Measurements from ENCODE around the gene NEK5.
A peak's percentile ranks its signal among the peaks of the same experiment; 100 is the strongest.
"Not testable (repeated sequence)": the region's sequence is repeated elsewhere in the genome, so short reads cannot be mapped to it uniquely, and the experiment has no call there.

The NEK5 gene

DNA sequence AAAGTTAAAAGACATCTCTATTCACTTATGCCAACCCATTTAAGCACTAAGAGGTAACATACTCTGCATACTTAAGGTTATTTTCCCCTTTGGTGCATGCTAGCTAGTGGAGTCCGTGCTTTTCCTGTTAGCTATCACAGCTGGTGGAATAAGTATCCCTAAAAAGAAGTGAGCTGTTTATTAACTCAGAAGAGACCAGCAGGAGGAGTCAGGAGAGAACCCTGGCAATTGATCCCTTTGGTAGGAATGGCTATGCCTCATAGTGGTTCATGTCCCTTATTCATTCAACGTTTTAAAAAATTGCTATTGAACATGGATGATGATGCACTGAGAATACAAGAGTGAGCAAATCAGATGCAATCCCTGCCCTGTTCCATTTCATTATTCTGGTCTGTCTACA, 12.4 kb upstream of the NEK5 start:
- no peak for DNase-seq (ENCODE audit: low read depth)

DNA sequence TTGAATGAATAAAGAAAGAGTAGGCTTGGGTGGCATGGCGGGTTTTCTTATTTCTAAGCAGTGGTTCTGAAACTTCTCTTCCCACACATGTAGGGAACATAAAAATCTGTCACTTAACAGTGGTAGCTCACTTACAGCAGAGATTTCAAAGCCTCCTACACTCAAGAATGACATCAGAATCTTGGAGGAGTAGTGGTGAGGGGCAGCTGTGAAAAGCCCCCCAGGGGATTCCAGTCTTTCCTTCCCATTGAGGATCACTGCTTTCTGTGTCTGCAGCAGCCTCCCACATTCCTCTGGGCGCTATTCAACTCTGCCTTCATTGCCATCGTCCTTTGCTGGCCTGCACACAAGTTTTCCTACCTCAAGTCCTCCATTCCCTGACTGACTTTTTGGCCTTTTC, 8.6 kb upstream of the NEK5 start:
- no peak for DNase-seq (ENCODE audit: low read depth)

DNA sequence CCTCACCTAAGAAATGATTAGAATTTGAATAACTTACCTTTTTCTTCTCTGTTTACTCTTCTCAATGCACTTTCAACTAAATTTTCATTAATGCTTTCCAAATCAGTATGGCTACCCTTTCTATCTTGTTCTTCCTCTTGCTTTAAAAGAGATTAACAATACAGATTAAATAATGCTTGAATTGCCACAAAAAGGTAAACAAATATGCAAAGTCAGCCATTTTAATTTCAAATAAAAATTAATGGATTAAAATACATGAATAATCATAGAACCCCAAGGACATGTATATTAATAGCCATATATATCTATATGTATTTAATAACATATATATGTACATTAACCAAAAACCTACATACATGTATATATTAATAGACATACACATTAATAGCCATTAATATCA, 7.9 kb upstream of the NEK5 start:
- no peak for DNase-seq (ENCODE audit: low read depth)

DNA sequence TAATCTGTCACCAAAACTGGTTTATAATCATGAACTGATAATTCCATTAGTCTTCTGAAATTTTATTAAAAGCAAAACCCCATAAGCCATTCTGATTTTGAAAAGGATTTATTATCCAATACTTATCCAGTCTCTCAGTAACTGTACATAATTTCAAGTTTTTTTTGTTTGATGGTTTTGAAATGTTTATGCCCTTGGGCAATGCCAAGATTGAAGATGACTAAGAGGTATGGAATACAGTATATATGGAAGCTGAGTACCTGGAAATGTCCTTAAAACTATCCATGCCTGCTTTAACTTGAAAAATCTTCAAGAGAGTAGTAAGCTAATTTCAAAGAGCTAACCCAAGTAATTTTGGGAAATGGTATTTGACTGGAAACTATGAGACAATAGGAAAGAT, 1.8 kb upstream of the NEK5 start:
- no peak for DNase-seq (ENCODE audit: low read depth)

DNA sequence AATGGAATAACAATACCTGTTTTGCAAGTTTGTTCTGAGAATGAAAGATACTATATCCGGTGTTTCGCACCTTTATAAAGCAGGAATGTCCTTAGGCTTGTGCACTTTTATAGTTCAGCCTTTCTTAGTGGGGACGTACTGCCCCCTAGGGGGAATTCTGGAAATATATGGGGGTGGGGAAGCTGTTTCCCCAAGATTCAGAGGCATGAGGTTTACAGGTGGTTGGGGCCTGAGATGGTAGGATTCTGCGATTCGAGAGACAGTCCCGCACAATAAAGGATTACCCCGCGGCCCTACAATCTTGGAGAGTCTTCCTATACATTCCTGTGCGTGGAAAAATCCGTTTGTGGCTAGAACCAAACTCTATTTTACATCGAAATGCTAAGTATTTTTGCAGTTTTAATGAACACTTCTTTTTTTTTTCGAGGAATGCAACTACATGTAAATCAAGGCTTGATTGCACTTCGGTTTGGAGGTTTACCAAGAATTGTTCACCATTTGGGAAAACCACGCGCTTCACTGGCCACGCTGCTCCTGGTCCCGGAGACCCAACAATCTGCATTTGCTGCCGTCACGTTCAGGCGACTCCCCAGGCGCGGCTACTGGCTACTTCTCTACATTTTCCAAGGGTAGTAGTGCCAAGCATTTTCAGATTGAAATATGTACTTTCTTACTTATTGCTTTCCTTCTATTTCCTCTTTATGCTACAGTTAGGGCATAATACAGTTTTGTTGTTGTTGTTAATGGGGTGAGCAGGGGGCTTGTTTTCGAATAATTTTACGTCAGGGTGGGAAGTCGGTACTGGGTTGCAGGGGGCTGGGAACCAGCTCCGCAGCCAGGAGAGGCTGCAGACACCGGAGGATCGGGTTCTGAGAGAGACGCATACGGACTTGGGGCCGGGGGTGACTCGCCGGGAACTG, 830 bp downstream of the NEK5 start:
- DNase-seq (ENCODE audit: low read depth): peak; percentile 23

DNA sequence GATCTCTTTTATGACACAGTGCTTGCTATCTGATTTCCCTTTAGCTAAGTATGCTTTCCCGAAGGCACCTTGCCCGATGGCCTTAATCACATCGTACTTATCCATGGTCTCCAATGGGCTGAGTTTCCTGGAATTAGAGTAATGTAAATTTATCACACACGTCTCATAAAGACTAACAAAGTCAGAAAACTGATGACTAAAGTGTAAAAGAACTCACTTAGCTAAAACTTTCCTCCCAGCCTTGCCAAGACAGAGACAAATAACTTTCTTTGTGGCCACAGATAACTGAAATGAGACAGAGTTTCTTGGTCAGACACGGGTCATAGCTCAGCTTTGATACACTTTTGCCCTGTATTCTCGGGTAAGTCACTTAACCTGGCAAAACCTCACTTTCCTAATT, 1.5 kb downstream of the NEK5 start:
- DNase-seq (ENCODE audit: low read depth): no peak

DNA sequence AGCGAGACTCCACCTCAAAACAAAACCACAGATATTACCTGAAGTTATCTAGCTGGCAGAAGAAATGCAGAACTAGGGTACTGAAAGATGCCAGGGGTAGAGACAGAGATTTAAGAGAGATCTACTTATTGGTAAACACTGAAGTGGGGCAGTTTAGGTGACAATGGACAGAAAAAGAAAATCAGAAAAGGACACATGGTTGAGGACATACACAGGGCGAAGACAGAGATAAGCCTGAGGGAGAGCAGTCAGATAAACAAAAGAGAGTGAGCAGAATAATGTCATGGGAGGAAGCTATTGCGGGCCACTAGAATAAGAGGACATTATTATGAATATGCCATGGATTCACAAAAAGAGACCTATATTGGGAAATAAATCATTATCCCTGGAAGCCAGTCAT, 3.3 kb downstream of the NEK5 start:
- no peak for DNase-seq (ENCODE audit: low read depth)

DNA sequence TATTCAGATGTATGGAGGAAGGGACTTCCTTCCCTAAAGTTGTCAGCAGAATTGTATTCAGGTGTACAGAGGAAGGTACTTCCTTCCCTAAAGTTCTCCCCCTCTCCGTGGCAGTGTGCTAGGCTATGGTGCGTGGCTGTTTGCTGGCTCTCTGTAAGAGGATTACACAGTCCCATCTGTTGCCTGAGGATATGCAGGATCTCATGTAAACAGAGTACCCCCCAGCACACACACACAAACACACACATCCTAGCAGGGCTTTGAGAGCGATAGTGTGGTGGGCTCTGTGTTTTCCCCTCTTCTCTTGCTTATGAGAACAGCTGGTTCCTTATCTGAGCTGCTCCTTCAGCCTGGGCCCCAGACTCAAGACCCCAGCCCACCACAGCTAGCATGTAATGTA, 10.3 kb downstream of the NEK5 start:
- DNase-seq (ENCODE audit: low read depth): no peak

DNA sequence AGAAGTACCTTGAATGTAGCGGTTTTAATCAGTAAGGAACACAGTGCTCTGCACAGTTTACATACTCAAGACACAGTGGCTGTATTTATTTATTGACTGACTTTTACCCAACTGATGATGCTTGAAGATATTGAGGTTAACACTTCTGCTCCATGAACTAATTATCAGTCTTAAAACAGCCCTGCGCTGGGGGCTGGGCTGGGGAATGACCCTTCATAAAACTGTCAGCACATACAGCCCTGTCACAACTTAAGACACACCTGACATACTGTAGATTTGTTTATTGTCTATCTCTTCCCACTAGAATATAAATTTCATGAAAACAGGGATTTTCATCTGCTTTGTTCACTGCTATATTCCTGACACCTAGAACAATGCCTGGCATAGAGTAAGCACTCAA, 10.8 kb downstream of the NEK5 start:
- no peak for DNase-seq (ENCODE audit: low read depth)

DNA sequence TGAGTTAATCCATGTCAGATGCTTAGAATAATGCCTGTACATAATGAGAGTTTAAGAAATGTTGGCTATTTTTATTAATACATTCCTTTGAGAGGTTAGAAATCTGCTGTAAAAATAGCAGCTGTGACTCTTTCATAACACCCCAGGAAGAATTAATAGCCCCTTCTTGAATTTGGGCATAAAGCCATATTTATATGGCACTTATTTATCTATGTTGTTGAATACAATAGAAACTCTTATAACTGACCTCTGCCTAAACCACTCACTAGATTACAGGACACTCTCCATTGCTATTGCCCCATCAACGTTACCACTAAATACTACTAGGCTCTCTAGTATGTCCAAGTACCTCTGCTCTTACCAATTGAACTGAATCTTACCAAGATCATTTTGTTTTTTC, 16.3 kb downstream of the NEK5 start:
- DNase-seq (ENCODE audit: low read depth): no peak

DNA sequence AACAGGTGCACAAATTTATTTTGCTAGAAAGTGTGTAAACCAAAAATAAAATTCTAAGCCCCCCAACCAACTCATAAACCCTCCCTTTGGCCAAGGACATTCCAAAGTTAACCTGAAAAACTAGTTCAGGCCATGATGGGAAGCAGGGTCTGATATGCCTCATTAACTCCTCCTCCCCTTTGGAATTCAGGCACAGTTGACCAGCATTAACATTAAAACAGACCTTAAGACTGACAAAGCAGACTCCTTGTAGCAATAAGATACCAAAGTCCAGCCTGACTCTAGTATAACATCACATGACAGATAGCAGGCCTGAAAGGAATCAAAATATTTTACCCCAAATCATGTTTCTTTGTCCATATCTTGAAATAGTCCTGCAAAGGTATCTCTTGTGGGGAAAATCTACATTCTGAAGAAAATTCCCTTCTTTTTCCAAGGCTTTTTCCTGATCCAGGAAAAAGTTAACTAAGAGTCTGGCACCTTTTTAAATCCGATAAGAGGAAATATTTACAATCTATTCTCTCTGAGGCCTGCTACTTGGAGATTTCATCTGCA, 19.7 kb downstream of the NEK5 start:
- no peak for DNase-seq (ENCODE audit: low read depth)

DNA sequence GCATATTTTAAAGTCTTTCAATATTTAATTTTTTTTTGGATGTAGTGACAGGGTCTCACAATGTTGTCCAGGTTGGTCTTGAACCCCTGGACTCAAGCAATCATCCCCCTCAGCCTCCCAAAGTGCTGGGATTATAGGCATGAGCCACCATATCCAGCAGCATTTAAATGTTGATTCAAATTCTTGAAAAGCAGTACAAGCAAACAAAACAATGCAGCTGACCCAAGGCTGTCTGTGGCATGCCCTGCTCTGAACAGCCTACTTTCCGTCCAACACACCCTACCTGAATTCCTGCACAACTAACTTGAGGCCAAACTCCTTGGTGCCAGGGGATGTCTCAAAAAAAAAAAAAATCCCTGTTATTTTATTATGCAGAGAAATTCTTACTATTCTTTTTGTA, 23.0 kb downstream of the NEK5 start:
- no peak for DNase-seq (ENCODE audit: low read depth)

DNA sequence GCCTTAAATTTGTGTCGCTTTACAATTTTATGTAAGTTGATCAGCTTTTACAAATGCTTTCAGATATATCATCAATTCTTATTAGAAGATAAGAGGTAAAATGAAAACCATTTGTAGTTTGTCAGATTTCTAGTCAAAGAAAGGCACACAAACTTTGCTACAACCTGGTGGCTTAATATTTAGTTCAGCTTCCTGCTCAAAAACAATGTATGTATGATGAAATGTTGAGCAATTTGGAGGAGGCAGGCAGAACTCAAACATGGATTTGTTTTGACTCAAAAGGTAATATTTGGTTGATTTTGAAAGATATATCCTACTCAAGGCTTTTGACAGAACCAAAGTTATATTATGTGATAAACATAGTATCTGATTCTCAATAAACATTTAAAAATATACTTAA, 24.2 kb downstream of the NEK5 start:
- DNase-seq (ENCODE audit: low read depth): no peak

DNA sequence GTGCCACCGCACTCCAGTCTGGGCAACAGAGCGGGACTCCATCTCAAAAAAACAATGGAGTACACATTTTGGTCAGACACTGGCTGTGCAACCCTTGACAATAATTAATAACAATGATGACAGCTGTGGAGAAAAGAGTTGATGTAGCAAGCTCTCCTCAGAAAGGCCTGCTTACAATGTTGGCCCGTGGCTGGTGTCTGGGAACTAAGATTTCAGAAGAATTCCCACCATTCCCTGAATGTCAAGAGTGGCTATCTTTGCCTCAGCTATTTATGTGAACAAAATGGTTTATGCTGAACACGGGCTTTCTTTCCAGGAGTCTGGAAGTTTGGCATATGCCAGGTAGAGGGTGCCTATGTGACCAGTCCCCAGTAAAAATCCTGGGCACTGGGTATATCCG, 25.5 kb downstream of the NEK5 start:
- DNase-seq (ENCODE audit: low read depth): no peak

DNA sequence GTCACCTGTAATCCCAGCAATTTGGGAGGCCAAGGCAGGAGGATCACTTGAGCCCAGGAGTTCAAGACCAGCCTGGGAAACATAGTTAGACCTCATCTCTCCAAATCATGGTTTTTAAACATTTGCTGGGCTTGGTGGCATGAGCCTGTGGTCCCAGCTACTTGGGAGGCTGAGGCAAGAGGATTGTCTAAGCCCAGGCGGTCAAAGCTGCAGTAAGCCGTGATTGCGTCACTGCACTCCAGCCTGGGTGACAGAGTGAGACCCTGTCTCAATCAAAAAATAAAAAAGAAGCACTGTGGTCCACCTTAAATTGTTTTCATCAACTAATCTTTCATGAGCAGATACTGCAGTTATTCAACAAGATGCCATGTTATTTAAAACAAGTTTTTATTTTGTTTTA, 26.4 kb downstream of the NEK5 start:
- not testable (repeated sequence) for DNase-seq (ENCODE audit: low read depth)

DNA sequence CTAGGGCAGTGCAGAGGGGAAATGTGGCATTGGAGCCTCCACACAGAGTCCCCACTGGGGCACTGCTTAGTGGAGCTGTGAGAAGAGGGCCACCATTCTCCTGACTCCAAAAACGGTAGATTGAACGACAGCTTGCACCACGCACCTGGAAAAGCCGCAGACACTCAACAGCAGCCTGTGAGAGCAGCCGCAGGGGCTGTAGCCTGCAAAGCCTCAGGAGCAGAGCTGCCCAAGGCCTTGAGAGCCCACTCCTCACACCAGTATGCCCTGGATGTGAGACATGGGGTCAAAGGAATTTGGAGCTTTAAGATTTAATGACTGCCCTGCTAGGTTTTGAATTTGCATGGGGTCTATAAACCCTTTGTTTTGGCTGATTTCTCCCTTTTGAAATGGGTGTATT, 31.7 kb downstream of the NEK5 start:
- no peak for DNase-seq (ENCODE audit: low read depth)

DNA sequence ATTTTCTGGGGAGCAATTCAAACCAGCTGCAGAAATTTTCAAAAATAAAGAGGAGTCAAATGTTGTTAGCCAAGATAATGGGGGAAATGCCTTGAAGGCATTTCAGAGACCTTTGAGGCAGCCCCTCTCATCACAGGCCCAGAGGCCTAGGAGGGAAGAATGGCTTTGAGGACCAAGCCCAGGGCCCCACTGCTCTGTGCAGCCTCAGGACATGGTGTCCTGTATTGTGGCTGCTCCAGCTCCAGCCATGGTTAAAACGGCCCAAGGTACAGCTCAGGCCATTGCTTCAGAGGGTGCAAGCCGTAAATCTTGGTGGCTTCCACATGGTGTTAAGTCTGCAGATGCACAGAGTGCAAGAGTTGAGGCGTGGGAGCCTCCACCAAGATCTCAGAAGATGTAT, 32.1 kb downstream of the NEK5 start:
- DNase-seq (ENCODE audit: low read depth): no peak

DNA sequence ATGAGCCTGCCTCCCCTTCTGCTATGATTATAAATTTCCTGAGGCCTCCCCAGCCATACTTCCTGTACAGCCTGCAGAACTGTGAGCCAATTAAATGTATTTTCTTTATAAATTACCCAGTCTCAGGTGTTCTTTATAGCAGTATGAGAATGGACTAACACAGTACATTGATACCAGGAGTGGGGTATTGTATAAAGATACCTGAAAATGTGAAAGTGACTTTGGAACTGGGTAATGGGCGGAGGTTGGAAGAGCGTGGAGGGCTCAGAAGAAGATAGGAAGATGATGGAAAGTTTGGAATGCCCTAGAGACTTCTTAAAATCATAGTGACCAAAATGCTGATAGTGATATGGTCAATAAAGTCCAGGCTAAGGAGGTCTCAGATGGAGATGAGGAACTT, 32.8 kb downstream of the NEK5 start:
- DNase-seq (ENCODE audit: low read depth): no peak

DNA sequence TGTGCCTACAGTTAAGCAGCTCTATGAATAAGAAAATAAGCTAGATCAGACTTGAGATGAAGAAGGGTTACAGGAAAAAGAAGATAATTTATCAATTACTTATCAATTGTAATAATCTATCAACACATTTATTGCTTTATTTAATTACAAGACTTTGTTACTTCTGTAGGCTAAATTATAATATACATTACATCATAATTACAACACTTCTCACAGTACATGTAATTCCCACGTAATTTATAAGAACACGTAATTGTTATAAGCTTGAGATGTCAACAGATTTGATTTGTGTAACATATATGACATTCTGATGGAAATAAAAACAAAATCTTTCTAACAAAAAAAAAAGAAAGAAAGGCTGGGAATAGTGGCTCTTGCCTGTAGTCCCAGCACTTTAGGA, 36.8 kb downstream of the NEK5 start:
- no peak for DNase-seq (ENCODE audit: low read depth)

DNA sequence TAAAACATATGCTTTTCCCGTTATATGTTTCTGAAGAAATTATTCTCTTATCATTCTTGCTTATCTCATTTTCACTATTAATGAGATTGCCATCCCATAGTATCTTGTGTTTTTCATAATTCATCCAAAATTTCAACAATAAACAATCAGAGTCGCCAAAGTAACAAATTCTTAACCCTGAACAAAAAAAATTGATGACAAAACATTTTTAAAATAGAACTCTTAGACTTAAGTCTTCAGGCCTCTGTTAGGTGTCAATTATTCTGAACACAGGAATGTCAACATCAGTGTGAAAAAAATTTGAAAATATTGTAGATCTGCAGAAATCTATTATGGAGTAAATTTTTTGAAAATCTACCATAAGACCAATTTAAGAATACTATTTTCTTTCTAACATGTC, 37.4 kb downstream of the NEK5 start:
- DNase-seq (ENCODE audit: low read depth): no peak

DNA sequence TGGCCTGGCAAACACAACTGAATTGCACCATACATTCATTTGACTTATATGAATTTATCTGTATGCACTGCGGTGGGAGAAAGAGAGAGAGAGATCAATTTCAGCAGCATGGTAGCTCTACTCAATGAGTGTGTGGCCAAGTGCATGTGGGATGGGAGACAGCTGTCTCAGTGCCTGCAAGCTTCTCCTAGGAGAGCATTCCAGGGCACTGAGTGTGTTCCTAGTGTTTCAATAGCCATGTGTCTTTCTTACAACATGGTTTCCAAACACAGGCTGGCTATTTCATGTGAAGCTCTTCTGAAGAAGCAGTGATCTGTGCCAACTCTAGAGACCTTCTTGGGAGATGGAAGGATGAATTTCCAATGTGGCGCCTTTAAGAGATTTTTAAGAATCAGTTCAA, 43.5 kb downstream of the NEK5 start:
- DNase-seq (ENCODE audit: low read depth): no peak

DNA sequence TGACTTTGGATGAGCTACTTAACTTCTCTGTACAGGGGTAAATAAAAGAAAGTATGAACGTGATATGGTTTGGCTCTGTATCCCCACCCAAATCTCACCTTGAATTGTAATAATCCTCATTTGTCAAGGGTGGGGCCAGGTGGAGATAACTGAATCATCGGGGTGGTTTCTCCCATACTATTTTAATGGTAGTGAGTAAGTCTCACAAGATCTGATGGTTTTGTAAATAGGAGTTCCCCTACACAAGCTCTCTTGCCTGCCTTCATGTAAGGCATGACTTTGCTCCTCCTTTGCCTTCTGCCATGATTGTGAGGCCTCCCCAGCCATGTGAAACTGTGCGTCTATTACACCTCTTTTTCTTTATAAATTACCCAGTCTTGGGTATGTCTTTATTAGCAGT, 43.9 kb downstream of the NEK5 start:
- DNase-seq (ENCODE audit: low read depth): not testable (repeated sequence)

DNA sequence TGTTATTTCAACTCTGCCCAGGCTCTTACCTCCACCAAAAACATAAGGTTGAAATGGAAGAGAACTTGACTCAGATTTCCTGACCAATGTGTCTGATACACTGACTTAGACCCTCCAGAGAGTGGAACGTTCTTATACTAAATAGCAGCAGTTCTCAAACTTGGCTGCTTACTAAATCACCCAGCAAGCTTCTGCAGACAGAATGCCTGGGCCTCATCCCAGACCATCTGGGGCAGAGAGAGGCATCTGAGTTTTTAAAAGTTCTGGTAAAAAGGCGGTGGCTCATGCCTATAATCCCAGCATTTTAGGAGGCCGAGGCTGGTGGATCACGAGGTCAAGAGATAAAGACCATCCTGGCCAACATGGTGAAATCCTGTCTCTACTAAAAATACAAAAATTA, 46.3 kb downstream of the NEK5 start:
- no peak for DNase-seq (ENCODE audit: low read depth)

DNA sequence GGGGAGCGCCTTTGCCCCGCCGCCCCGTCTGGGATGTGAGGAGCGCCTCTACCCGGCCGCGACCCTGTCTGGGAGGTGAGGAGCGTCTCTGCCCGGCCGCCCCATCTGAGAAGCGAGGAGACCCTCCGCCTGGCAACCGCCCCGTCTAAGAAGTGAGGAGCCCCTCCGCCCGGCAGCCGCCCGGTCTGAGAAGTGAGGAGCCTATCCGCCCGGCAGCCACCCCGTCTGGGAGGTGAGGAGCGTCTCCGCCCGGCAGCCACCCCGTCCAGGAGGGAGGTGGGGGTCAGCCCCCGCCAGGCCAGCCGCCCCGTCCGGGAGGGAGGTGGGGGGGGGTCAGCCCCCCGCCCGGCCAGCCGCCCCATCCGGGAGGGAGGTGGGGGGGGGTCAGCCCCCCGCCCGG, 49.0 kb downstream of the NEK5 start:
- not testable (repeated sequence) for DNase-seq (ENCODE audit: low read depth)
